ENCODE results near the gene GPR63. TPM values are rescaled to one million over a fixed set of nuclear protein-coding genes. Genes with fewer than 3 reads are reported as not detected.
A peak's percentile ranks its signal among the peaks of the same experiment; 100 is the strongest.

The GPR63 gene
- total and polyA plus RNA-seq, 2 donors (not counting 1 experiment from before 2014, with no cell fraction given): 0.01 to 0.12 TPM

DNA sequence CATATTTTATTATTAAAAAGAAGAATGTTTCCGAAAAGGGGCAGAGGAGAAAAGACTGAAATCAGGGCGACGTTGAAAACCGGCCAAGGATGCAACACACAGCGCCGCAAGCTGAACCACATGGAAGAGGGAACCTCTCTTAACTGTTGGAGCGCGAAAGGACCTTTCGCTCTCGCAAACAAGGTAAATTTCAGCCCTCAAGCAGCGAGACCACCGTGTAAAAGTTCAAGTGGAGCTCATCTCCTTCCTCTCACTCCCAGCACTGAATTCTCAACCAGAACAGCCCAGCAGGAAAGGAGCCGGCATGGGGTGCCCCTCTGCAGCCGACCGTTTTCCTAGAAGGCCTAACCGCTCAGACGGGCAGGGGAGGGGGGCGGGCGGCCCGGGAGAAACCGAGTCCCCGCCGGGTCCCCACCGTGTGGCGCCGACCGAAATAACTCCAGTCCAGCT lies 621 bp downstream of the GPR63 start:
- H3K79me2 ChIP-seq (ENCODE audit: control insufficient read depth, insufficient read depth, low read length): no peaks in the 10 kb centered on the region
- H3K4me2 ChIP-seq (replicated peaks; ENCODE audit: low read depth, low read length, poor library complexity, severe bottlenecking): peak overlapping the region; percentile 81
- TF ChIP-seq EZH2 (IDR thresholded peaks at IDR 0.05; ENCODE audit: borderline replicate concordance, insufficient read depth, low read depth, low read length, poor library complexity, severe bottlenecking): no peak
- TF ChIP-seq, protein P1, sequence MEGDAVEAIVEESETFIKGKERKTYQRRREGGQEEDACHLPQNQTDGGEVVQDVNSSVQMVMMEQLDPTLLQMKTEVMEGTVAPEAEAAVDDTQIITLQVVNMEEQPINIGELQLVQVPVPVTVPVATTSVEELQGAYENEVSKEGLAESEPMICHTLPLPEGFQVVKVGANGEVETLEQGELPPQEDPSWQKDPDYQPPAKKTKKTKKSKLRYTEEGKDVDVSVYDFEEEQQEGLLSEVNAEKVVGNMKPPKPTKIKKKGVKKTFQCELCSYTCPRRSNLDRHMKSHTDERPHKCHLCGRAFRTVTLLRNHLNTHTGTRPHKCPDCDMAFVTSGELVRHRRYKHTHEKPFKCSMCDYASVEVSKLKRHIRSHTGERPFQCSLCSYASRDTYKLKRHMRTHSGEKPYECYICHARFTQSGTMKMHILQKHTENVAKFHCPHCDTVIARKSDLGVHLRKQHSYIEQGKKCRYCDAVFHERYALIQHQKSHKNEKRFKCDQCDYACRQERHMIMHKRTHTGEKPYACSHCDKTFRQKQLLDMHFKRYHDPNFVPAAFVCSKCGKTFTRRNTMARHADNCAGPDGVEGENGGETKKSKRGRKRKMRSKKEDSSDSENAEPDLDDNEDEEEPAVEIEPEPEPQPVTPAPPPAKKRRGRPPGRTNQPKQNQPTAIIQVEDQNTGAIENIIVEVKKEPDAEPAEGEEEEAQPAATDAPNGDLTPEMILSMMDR (IDR thresholded peaks at IDR 0.05): no peak
- no peak overlapping the region for H3K27ac ChIP-seq (ENCODE audit: low read length in 2 of 2)
- H3K9me3 ChIP-seq (ENCODE audit: control extremely low read depth in 1 of 3, control insufficient read depth in 2 of 3, insufficient read depth in 1 of 3, low read length in 2 of 3): no peaks in the 10 kb centered on the region
- H3K27ac Mint-ChIP-seq: no peak overlapping the region
- H3K9ac ChIP-seq (ENCODE audit: low read length): peak overlapping the region; percentile 68
- WGBS (ENCODE audit: insufficient coverage): 1% methylated on average over 26 of the region's 27 CpGs
- peaks cover 13 to 14% of the 10 kb centered on the region in 2 donors for H3K4me1 ChIP-seq (ENCODE audit: control insufficient read depth in 2 of 2, insufficient read depth in 2 of 2, low read length in 2 of 2)
- ChIA-PET CTCF (no interaction called here), POLR2A (no interaction called here)
- peak overlapping the region; percentile 34 to 71 (median 57) for H3K4me3 ChIP-seq (ENCODE audit: control extremely low read depth in 1 of 5, extremely low read depth in 1 of 5, insufficient read depth in 1 of 5, low read depth in 2 of 5, low read length in 4 of 5)
- H3K36me3 ChIP-seq (replicated peaks in 1 of 2; ENCODE audit: control extremely low read depth in 1 of 2, control insufficient read depth in 1 of 2, extremely low read depth in 1 of 2, insufficient read depth in 2 of 2, low read length in 1 of 2): no peaks in the 10 kb centered on the region
- H3K27me3 ChIP-seq (replicated peaks in 1 of 4; ENCODE audit: control extremely low read depth in 1 of 4, control insufficient read depth in 3 of 4, insufficient read depth in 4 of 4, low read length in 3 of 4): peaks cover 0 to 28% (median 14%) of the 10 kb centered on the region in 4 experiments
- intact Hi-C loops (cut with micrococcal nuclease): loop anchor here (1.0 kb wide), 1 partner anchor 88 kb away; the partner anchor contains the start of gene KLHL32
- H3K9me3 Mint-ChIP-seq (ENCODE audit: insufficient read depth): no peaks in the 10 kb centered on the region
- peaks cover 52% of the 10 kb centered on the region for H3K27me3 Mint-ChIP-seq
- DNase-seq (peak; percentile 36), ATAC-seq (ENCODE audit: low read depth) (no peak)
- H2AFZ ChIP-seq (ENCODE audit: insufficient read depth, low read depth, low read length, poor library complexity, severe bottlenecking): peak overlapping the region; percentile 84
- H3K4me1 Mint-ChIP-seq: peaks cover 14% of the 10 kb centered on the region
- H4K20me1 ChIP-seq (ENCODE audit: control insufficient read depth, insufficient read depth, low read length, poor library complexity, severe bottlenecking): no peaks in the 10 kb centered on the region
- H3K4me3 Mint-ChIP-seq: peak overlapping the region; percentile 91

DNA sequence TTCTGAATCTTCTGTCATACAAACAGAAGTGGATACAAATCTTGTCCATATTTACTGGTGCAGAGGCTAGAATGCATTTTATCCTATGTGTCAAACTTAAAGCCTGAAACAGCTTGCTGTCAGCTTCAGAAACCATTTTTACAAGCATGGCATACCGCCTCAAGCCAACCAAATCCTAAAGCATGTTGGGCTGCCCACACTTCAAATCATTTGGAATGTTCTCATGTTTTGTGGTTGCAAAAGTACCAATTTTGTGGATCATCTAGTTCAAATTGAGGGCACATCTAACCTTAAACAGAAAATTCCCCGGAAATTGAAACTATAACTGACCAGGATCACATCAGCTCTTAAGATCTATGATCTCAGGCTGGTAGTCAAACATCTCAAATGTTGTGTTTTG lies 3.2 kb downstream of the GPR63 start:
- CTCF ChIA-PET: no interaction called here
- DNase-seq (no peak), ATAC-seq (ENCODE audit: low read depth) (no peak)
- no peaks in the 10 kb centered on the region for H3K9me3 Mint-ChIP-seq (ENCODE audit: insufficient read depth)
- Histone ChIP-seq H3K9ac (ENCODE audit: low read length) (no peak overlapping the region), H3K27ac (ENCODE audit: low read length in 2 of 2) (no peak overlapping the region), H3K4me3 (ENCODE audit: control extremely low read depth in 1 of 5, extremely low read depth in 1 of 5, insufficient read depth in 1 of 5, low read depth in 2 of 5, low read length in 4 of 5) (no peak overlapping the region), H3K4me1 (ENCODE audit: control insufficient read depth in 2 of 2, insufficient read depth in 2 of 2, low read length in 2 of 2) (peaks cover 13 to 14% of the 10 kb centered on the region in 2 donors), H3K36me3 (replicated peaks in 1 of 2; ENCODE audit: control extremely low read depth in 1 of 2, control insufficient read depth in 1 of 2, extremely low read depth in 1 of 2, insufficient read depth in 2 of 2, low read length in 1 of 2) (no peaks in the 10 kb centered on the region), H3K4me2 (replicated peaks; ENCODE audit: low read depth, low read length, poor library complexity, severe bottlenecking) (no peak overlapping the region), H4K20me1 (ENCODE audit: control insufficient read depth, insufficient read depth, low read length, poor library complexity, severe bottlenecking) (no peaks in the 10 kb centered on the region), H2AFZ (ENCODE audit: insufficient read depth, low read depth, low read length, poor library complexity, severe bottlenecking) (no peak overlapping the region), H3K9me3 (ENCODE audit: control extremely low read depth in 1 of 3, control insufficient read depth in 2 of 3, insufficient read depth in 1 of 3, low read length in 2 of 3) (no peaks in the 10 kb centered on the region), H3K27me3 (replicated peaks in 1 of 4; ENCODE audit: control extremely low read depth in 1 of 4, control insufficient read depth in 3 of 4, insufficient read depth in 4 of 4, low read length in 3 of 4) (peaks cover 0 to 28% (median 17%) of the 10 kb centered on the region in 4 experiments), H3K79me2 (ENCODE audit: control insufficient read depth, insufficient read depth, low read length) (no peaks in the 10 kb centered on the region)
- H3K4me1 Mint-ChIP-seq: peaks cover 14% of the 10 kb centered on the region
- no peak overlapping the region for H3K4me3 Mint-ChIP-seq
- no peak for TF ChIP-seq EZH2 (IDR thresholded peaks at IDR 0.05; ENCODE audit: borderline replicate concordance, insufficient read depth, low read depth, low read length, poor library complexity, severe bottlenecking)
- TF ChIP-seq, protein P1 (IDR thresholded peaks at IDR 0.05): no peak
- intact Hi-C loops (cut with micrococcal nuclease): no loop called here
- H3K27ac Mint-ChIP-seq: no peak overlapping the region
- peaks cover 47% of the 10 kb centered on the region for H3K27me3 Mint-ChIP-seq
- POLR2A ChIA-PET: no interaction called here
- WGBS (ENCODE audit: insufficient coverage): no CpG with 5 or more reads among the region's 2 CpGs

All from B cell (primary cell).